ENCODE results near the gene OPRM1.

The OPRM1 gene

DNA sequence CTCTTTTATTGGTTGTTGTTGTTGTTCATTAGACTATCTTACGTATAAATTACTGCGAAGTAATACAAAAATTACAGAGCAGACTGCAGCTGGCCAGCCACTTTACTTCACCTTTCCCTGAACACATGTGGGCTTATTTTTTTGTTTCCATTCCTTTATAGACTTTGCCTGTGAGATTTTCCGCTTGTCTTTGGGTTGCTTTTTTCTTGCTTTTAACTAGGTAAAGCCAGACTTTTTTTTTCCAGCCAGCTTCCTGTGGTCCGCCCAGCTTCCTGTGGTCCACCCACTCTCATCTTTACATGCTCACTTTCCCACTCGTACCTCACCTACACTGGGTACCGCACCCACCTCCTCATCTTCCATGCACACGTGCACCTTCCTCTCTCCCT lies 238.6 kb downstream of the OPRM1 start:
- H3K4me3 ChIP-seq (ENCODE audit: low read depth, low read length) = no peak overlapping the region
- TF ChIP-seq, protein P1, sequence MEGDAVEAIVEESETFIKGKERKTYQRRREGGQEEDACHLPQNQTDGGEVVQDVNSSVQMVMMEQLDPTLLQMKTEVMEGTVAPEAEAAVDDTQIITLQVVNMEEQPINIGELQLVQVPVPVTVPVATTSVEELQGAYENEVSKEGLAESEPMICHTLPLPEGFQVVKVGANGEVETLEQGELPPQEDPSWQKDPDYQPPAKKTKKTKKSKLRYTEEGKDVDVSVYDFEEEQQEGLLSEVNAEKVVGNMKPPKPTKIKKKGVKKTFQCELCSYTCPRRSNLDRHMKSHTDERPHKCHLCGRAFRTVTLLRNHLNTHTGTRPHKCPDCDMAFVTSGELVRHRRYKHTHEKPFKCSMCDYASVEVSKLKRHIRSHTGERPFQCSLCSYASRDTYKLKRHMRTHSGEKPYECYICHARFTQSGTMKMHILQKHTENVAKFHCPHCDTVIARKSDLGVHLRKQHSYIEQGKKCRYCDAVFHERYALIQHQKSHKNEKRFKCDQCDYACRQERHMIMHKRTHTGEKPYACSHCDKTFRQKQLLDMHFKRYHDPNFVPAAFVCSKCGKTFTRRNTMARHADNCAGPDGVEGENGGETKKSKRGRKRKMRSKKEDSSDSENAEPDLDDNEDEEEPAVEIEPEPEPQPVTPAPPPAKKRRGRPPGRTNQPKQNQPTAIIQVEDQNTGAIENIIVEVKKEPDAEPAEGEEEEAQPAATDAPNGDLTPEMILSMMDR (IDR thresholded peaks at IDR 0.05; ENCODE audit: control insufficient read depth, extremely low read depth, insufficient read depth) = no peak
- DNase-seq (ENCODE audit: low read depth) = no peak

DNA sequence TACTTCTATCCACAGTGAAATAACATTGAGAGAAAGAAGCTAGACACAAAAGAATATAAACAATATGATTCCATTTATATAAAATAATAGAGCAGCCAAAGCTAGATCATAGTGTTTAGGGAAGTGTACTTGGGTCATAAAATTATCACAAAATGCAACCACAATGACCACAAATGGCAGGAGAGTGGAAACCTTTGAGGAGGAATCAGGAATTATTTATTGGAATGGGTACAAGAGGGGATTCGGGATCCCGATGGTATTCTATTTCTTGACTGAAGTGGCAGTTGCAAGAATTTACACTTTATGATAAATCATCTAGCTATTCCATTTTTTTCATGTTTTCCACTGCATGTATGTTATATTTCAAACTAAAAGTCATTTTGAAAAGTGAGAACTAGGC lies 241.5 kb downstream of the OPRM1 start:
- no peak for DNase-seq (ENCODE audit: low read depth)
- TF ChIP-seq, protein P1 (IDR thresholded peaks at IDR 0.05; ENCODE audit: control insufficient read depth, extremely low read depth, insufficient read depth) = no peak
- no peak overlapping the region for H3K4me3 ChIP-seq (ENCODE audit: low read depth, low read length)

DNA sequence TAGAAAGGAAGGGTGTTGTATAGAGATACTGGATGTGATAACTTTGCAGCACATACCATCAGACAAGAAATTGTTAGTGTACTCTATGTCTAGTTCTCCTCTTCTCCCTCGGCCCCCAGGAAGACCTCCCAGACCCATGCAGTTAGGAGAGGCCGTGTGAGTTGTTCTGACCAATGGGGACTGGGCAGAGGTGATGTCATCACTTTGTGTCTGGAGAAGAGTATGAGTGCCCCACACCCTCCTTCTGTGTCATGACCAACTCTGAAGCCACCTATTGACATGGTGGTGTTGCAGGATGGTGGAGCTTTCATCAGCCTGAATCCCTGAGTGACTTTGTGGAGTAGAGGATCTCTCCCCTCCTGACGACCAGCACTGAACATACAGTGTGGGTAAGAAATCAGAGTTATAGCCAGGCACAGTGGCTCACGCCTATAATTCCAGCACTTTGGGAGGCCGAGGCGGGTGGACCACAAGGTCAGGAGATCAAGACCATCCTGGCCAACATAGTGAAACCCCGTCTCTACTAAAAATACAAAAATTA lies 245.3 kb downstream of the OPRM1 start:
- DNase-seq (ENCODE audit: low read depth) = no peak
- no peak overlapping the region for H3K4me3 ChIP-seq (ENCODE audit: low read depth, low read length)
- TF ChIP-seq, protein P1 (IDR thresholded peaks at IDR 0.05; ENCODE audit: control insufficient read depth, extremely low read depth, insufficient read depth) = no peak

DNA sequence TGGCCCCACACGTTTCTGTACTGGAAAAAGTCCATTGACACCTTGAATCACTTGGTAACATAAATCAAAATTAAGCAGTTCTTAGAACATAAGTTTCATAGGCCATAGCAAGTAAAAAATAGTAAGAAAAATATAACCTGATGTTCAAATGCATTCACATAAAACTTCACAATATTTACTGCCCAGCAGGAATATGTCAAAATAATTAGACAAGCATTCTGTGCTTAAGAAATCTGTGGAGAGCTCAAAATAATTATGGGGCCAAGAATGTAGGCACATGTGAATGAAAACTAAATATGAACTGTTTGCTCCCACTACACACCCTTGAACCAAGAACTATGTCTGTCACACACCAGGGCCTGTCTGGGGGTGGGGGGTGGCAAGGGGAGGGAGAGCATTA lies 246.8 kb downstream of the OPRM1 start:
- DNase-seq (ENCODE audit: low read depth) = no peak
- no peak overlapping the region for H3K4me3 ChIP-seq (ENCODE audit: low read depth, low read length)
- TF ChIP-seq, protein P1 (IDR thresholded peaks at IDR 0.05; ENCODE audit: control insufficient read depth, extremely low read depth, insufficient read depth) = no peak

DNA sequence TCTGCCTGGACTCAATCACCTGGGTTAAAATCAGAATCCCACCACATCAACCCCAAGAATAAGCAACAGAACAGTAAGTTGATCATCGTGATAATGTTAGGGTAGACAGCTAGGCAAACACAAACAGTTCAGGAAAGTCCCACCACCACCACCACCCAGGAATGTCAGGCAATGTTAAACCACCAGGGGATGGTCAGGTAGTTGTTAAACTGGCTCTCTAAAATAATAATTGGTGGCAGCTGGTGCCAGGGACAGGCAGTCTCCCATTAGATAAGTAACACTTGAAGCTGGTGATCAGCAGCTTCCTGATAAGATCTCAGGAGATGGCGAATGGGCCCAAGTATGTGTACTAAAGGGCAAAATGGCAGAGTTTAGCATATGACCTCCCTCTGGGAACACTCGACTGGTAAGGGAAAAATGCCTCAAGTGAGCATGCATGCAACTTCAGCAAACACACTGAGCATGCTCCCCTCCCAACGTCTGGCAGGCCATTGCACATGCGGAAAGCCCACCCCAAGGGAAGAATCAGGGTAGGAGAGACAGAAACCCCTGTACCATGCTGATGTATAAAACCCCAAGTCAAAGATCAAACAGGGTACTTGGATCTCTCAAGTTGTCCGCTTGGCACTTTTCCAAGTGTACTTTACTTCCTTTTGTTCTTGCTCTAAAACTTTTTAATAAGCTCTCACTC lies 250.9 kb downstream of the OPRM1 start:
- no peak overlapping the region for H3K4me3 ChIP-seq (ENCODE audit: low read depth, low read length)
- TF ChIP-seq, protein P1 (IDR thresholded peaks at IDR 0.05; ENCODE audit: control insufficient read depth, extremely low read depth, insufficient read depth) = no peak
- DNase-seq (ENCODE audit: low read depth) = no peak

DNA sequence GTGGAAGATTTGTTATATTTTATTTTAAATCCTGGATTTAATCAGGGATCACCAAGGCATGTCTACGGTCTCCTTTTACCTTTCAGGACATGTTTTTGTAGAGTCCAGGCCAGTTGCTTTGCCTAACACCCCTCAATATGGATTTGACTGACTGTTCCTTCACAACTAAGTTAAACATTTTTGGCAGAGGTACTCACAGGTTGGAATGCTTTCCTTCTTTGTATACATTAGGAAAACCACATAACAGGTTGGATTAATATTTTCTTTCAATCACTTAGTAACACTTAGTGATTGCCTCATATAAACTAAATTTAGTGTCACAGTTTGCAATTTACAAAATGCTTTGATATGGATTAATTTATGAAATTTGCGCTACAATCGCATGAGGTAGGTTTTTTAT lies 253.0 kb downstream of the OPRM1 start:
- H3K4me3 ChIP-seq (ENCODE audit: low read depth, low read length) = no peak overlapping the region
- no peak for DNase-seq (ENCODE audit: low read depth)
- TF ChIP-seq, protein P1 (IDR thresholded peaks at IDR 0.05; ENCODE audit: control insufficient read depth, extremely low read depth, insufficient read depth) = no peak

All from LNCaP clone FGC (cell line).